ENCODE measurements around the gene XK.
"Not testable (repeated sequence)": the region's sequence is repeated elsewhere in the genome, so short reads cannot be mapped to it uniquely, and the experiment has no call there.

Gene XK

DNA sequence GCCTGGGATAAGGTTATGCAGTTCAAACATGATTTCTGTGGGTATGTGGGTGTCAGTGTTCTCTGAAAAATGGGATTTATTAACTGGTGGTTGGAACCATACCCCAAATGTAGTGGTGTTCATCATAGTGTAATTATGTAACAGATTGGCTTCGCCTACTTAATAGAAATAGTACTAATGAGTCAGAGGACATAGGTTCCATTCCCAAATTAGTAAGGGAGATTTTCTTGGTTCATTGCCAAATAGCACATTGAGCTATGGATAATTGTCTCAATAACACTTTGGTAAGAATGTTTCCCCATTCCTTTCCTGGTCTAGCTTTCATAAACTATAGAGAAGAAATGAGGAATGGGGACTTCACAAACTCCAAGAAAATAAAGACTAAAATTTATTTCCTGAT lies 73.8 kb downstream of the XK start:
- DNase-seq = no peak

DNA sequence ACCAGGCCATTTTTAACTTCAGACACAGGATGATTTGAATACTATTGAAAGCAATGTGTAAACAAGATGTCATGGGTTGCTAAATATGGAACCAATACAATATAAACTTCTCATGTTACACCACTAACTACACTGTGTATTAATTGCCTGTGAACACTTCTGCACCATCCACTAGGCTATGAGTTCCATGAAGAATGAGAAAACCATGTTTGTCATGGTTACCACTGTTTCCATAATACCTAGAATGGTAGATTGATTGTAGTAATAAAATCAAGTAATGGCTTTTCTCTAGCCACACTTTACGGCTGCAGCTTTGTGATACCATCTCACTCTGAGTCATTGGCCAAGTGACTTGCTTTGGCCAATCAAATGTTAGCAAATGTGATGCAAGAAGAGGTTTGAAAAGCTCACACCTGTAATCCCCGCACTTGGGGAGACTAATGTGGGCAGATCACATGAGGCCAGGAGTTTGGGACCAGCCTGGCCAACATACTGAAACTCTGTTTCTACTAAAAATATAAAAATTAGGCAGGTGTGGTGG lies 74.4 kb downstream of the XK start:
- no peak for DNase-seq

DNA sequence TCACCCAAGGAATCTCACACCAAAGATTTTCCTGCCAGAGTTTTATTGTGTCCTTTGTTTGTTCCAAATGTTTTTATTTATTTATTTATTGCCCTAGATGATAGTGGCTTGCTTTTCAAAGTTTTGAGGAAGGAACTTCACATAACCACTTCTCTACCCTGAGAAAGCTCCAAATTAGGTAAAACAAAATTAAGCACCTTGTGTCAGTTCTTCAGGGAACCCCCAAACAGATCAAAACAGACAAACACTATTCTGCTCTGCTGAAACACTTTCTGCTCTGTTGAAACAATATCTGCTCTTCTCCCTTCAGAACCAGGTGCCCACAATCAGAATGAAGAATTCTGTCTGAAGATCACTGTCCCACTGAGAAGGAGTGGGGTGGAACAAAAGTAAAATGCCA lies 77.8 kb downstream of the XK start:
- DNase-seq = no peak

DNA sequence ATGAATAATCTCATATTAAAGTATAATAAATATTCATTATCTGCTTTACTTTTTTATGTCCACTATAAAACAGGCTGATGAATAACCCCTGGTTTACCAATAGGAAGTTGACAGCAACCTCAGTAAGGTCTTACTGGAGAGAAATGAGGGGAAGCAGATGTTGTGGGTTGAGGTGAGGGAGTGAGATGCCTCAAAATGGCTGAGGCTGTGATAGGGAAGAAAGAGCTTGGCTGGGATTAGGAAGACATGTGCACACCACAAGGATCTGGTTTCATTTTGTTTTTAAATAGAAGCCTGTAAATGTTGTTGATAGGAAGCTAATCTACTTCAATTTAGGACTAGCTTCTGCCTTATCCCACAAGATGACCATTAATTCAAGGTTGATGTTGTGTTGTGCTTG lies 79.9 kb downstream of the XK start:
- no peak for DNase-seq

DNA sequence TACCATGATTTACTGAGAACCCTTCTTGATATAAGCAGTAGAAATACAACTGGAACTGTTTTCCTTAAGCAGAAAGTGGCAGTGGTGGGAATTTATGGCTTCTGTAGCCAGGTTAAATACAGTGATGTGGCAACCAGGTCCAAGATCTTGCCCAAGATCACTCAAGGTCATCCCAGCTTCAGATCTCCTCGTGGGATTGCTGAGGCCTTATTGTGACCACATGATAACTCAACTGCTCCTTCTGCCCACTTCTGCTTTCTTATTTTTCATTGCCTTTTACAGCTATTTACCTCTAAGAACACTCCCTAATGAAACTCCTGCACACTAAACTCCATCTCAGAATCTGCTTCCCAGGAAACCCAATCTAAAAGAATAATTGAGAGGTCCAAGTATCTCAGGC lies 81.8 kb downstream of the XK start:
- DNase-seq = no peak

DNA sequence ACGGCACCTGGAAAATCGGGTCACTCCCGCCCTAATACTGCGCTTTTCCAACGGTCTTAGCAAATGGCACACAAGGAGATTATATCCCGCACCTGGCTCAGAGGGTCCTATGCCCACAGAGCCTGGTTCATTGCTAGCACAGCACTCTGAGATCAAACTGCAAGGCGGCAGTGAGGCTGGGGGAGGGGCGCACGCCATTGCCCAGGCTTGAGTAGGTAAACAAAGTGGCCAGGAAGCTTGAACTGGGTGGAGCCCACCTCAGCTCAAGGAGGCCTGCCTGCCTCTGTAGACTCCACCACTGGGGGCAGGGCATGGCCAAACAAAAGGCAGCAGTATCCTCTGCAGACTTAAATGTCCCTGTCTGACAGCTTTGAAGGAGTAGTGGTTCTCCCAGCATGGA lies 83.3 kb downstream of the XK start:
- DNase-seq = not testable (repeated sequence)

DNA sequence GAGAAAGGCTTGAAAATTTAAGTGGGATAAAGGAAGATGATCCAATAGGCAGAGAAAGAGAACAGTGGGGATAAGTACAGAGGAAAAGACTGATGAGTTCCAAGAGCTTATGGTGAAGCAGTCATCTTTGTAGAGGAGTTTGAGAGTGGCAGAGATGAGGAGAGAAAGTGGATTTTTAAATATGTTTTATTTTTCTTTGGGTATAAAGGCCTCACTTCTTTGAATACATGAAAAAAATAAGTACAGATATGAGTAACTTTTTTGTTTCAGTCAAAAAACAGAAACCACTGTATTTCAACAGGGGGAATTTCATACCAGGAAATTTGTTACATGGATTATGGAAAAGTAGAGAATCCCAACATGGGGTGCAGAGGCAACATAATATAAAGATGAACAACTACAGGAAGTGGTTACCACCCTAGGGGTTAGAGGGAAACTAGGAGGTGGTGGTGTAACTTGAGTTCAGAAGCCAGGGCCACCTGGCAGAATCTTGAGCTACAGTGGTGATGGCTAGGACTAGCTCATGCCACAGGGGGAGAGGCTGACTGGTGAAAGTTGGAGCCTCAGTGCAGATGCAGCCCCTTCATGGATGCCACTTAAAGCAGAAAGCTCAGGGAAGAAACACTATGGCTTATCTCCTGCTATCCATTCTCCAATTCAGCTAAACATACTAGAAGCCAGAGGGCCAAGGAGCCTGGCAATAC lies 90.8 kb downstream of the XK start:
- DNase-seq = peak; percentile 2

DNA sequence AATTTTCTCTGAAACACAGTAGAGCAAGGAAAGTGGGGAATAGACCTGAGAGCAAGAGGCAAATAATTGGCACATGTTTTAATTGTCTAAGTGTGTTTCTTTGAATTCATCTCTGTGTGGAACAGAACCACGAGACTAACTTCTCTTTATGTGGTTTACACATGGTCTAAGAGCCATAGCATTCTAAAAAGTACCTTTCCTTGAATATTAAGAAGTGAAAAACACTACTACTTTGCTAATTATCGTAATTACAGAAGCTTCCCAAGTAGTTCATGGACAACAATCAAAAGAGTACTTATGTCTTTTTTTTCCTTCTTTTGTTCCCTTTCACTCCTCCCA lies 91.4 kb downstream of the XK start:
- no peak for DNase-seq

DNA sequence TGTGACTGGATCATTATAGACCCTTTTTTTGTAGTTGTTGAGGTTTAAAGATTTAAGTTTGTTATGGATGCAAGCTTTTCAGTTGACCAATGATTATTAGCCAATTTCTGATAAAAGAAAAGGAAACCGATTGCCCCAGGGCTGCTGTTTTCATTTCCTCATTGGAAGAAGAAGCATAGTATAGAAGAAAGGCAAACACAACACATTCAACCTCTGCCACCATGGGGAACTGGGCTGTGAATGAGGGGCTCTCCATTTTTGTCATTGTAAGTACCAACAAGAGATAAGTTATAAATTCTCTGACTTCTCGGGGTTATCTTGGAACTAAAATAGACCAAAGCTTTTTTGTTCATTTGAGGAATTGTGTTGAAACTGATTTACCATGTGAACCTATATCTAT lies 94.3 kb downstream of the XK start, which contains the start of gene CYBB:
TSS of gene CYBB (plus strand) at position 203 of the 400 bp plus-strand sequence. CDS start at position 222, 19 bp downstream.
- DNase-seq = no peak

DNA sequence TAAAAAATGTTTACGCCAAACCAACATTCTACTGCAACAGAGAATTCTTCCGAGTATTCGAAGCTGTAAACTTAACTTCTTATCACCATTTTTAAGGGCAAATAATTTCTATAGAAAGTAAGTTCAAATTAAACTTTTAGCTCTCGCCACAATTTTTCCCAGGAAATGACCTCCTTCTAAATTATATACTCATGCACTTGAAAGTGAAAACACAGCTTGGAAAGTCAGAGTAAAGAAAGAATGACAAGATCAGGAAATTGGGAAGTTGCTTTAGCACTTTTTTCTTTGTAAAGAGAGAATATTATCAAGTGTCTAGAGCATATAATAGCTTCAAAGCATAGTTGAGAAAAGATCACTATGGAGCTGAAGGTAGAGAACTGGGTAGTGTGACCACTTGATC lies 95.5 kb downstream of the XK start:
- no peak for DNase-seq
